Ishikawa (cell line): ENCODE data around the gene RAPGEF5.

Experiments used
- CEBPB ChIP-seq: IDR thresholded peaks from 2 replicates; pipeline ENCODE4 v1.6.1; 2012
- CREB1 ChIP-seq: IDR thresholded peaks from 2 replicates; pipeline ENCODE4 v1.6.1; 2012; ENCODE audit warnings: low read depth
- EGR1 ChIP-seq: IDR thresholded peaks from 2 replicates; pipeline ENCODE4 v1.6.1; 2012
- EP300 ChIP-seq: IDR thresholded peaks from 2 replicates; pipeline ENCODE4 v1.6.1; 2012; ENCODE audit warnings: borderline replicate concordance
- FOXM1 ChIP-seq: IDR thresholded peaks from 2 replicates; pipeline ENCODE4 v1.6.1; 2012; ENCODE audit warnings: low read depth, borderline replicate concordance
- NFIC ChIP-seq: IDR thresholded peaks from 2 replicates; pipeline ENCODE4 v1.6.1; 2012
- RAD21 ChIP-seq: IDR thresholded peaks from 2 replicates; pipeline ENCODE4 v1.6.1; 2012; ENCODE audit warnings: low read depth
- TAF1 ChIP-seq: IDR thresholded peaks from 2 replicates; pipeline ENCODE4 v1.6.1; 2012; ENCODE audit warnings: low read depth, mild to moderate bottlenecking
- TCF12 ChIP-seq: IDR thresholded peaks from 2 replicates; pipeline ENCODE4 v1.6.1; 2012; ENCODE audit warnings: low read depth
- TEAD4 ChIP-seq: IDR thresholded peaks from 2 replicates; pipeline ENCODE4 v1.6.1; 2012
- YY1 ChIP-seq: IDR thresholded peaks from 2 replicates; pipeline ENCODE4 v1.6.1; 2012; ENCODE audit warnings: low read depth
- ZBTB7A ChIP-seq: IDR thresholded peaks from 2 replicates; pipeline ENCODE4 v1.6.1; 2012; ENCODE audit warnings: low read depth
- TF ChIP-seq, protein P1 (sequence below): IDR thresholded peaks from 2 replicates; pipeline ENCODE4 v1.6.1; 2012; ENCODE audit warnings: low read depth, mild to moderate bottlenecking
- TF ChIP-seq, protein P2 (sequence below): IDR thresholded peaks from 2 replicates; pipeline ENCODE4 v1.6.1; 2012
- TF ChIP-seq, protein P3 (sequence below): IDR thresholded peaks from 2 replicates; pipeline ENCODE4 v1.6.1; 2012

Gene RAPGEF5

DNA sequence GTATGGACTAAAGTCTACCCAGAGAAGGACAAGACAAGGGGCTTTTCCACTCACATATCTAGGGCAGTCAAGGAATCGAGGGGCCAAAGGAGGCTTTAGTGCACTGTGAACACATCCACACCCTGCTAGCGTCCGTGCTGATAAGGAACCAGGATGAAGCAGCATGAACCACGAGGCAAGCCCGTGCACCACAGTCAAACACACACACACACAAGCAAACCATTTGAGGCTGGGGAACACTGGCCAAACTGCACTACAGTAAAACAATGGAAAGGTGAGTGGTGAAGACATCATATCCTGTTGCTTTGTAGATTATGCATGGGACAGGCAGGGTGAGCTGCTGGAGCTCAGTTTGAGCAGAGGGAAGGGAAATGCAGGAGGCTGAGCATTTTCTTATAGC is 233.8 kb downstream of the RAPGEF5 start:
- no peak for TF ChIP-seq TCF12
- TF ChIP-seq NFIC = no peak
- no peak for TF ChIP-seq RAD21
- no peak for TF ChIP-seq ZBTB7A
- TF ChIP-seq, protein P1, sequence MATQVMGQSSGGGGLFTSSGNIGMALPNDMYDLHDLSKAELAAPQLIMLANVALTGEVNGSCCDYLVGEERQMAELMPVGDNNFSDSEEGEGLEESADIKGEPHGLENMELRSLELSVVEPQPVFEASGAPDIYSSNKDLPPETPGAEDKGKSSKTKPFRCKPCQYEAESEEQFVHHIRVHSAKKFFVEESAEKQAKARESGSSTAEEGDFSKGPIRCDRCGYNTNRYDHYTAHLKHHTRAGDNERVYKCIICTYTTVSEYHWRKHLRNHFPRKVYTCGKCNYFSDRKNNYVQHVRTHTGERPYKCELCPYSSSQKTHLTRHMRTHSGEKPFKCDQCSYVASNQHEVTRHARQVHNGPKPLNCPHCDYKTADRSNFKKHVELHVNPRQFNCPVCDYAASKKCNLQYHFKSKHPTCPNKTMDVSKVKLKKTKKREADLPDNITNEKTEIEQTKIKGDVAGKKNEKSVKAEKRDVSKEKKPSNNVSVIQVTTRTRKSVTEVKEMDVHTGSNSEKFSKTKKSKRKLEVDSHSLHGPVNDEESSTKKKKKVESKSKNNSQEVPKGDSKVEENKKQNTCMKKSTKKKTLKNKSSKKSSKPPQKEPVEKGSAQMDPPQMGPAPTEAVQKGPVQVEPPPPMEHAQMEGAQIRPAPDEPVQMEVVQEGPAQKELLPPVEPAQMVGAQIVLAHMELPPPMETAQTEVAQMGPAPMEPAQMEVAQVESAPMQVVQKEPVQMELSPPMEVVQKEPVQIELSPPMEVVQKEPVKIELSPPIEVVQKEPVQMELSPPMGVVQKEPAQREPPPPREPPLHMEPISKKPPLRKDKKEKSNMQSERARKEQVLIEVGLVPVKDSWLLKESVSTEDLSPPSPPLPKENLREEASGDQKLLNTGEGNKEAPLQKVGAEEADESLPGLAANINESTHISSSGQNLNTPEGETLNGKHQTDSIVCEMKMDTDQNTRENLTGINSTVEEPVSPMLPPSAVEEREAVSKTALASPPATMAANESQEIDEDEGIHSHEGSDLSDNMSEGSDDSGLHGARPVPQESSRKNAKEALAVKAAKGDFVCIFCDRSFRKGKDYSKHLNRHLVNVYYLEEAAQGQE = no peak
- no peak for TF ChIP-seq TEAD4
- no peak for TF ChIP-seq EGR1
- no peak for TF ChIP-seq YY1
- TF ChIP-seq, protein P2, sequence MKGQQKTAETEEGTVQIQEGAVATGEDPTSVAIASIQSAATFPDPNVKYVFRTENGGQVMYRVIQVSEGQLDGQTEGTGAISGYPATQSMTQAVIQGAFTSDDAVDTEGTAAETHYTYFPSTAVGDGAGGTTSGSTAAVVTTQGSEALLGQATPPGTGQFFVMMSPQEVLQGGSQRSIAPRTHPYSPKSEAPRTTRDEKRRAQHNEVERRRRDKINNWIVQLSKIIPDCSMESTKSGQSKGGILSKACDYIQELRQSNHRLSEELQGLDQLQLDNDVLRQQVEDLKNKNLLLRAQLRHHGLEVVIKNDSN = no peak
- no peak for TF ChIP-seq TAF1
- TF ChIP-seq CEBPB = no peak
- TF ChIP-seq, protein P3, sequence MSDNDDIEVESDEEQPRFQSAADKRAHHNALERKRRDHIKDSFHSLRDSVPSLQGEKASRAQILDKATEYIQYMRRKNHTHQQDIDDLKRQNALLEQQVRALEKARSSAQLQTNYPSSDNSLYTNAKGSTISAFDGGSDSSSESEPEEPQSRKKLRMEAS = no peak
- no peak for TF ChIP-seq CREB1
- TF ChIP-seq FOXM1 = no peak

DNA sequence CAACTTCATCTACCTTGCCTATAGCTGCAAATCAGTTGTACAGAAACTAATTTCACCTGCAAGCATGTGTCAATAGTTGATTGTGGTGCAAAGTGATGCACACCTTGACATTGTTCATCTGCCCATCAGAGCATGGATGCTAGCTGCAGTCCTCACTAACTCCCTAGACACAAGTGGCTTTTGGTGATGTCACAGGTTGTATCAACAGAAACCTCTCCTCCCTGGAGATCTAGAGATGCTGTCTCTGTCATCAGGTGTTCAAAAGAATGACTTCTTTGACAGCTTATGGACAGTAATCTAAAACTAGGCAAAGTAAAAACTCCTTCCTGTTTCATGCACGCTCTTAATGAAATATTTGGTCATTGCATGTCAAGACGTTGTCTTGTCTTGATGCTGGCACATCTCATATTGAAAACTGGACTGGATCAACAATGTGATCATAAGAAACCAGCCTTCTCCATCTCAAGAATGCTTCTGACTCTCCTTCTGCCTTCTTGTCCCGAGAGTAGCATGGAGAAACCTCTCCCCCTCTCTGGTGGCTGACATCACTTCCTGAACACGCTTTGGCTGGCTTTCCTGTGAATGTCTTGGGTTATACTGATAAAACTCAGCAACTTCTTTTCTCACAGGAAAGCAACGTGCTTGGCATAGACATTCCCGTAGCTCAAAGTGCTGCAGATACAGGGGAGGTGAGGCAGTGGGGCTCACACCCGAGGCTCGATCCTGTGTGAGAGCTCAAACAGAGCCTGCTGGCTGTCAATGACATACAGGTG is 235.1 kb downstream of the RAPGEF5 start:
- no peak for TF ChIP-seq NFIC
- TF ChIP-seq FOXM1 = no peak
- no peak for TF ChIP-seq RAD21
- TF ChIP-seq TAF1 = no peak
- TF ChIP-seq CEBPB = no peak
- no peak for TF ChIP-seq CREB1
- TF ChIP-seq, protein P3 = no peak
- no peak for TF ChIP-seq EP300

DNA sequence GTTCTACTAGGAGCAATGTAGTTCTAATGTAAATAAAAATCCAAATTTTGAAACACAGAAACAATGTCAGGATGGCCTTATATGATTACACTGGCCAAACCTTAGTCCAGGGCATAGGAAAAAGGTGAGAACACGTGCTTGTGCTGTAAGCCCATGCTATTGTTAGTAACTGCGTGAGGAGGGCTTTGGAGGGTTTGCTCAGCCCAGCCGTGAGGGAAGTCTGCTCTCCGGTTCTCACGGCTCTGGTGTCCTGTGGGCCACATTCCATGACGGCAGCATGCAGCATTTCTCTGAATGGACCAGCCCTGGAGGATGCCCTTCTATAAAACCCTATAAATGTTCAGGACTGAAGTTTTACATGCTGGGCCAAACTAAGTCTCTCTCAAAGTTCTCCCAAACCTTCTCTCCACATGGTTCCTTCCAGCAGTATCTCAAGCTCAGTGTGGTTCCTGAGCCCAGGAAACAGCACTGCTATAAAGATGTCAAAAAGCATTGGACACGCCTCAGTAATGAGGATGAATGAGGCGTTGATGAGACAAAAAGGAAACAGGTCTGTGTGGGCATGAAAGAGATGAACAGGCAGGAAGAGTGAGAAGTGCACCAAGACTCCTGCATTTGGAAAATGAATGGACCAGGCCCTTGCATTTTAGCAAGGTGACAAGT is 236.4 kb downstream of the RAPGEF5 start:
- TF ChIP-seq EP300 = no peak
- no peak for TF ChIP-seq TEAD4
- TF ChIP-seq, protein P3 = no peak
- TF ChIP-seq YY1 = no peak
- TF ChIP-seq, protein P2 = no peak
- no peak for TF ChIP-seq TAF1
- TF ChIP-seq NFIC = no peak

DNA sequence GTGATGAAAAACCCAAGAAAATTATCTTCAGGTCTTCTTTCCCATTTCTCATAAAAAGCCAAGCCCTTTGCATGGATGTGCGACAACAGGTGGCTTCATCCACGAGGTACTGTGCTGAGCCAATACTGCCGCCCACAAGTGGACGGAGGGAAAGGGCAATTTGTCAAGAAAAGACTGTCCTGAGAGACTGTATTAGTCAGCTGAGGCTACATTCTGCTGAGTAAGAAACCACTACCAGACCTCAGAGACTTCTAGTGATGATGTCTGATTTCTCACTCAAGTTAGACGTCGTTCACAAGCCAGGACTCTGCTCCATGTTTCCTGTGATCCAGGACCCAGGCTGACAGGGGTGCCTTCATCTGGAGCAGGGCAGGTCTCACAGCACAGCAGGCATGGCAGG is 239.7 kb downstream of the RAPGEF5 start:
- TF ChIP-seq NFIC (no peak), TCF12 (no peak), CREB1 (no peak), YY1 (no peak), FOXM1 (no peak), TAF1 (no peak), ZBTB7A (no peak), TEAD4 (no peak)
- TF ChIP-seq, protein P1 = no peak
- TF ChIP-seq, protein P3 = no peak
- TF ChIP-seq, protein P2 = no peak
